GM12801 (cell line): ENCODE measurements around the gene MTFR2.

Experiments
- CTCF ChIP-seq: IDR thresholded peaks from one replicate; pipeline ENCODE4 v1.5.1; 2011; ENCODE audit warnings: control low read depth; ENCODE audit not compliant: insufficient read length; ENCODE audit errors: extremely low read depth

MTFR2 gene

GRCh38 chr6:136192902-136193301 is 57.2 kb downstream of the MTFR2 start:
- TF ChIP-seq CTCF, result no peak

- TF ChIP-seq CTCF, result no peak
Observed at GRCh38 chr6:136191606-136192312, 58.4 kb downstream of the MTFR2 start.

- TF ChIP-seq CTCF, result no peak
Observed at GRCh38 chr6:136189104-136189503, 61.0 kb downstream of the MTFR2 start.

GRCh38 chr6:136188486-136188885 is 61.6 kb downstream of the MTFR2 start:
- TF ChIP-seq CTCF, result no peak

- TF ChIP-seq CTCF, result no peak
Observed at GRCh38 chr6:136186363-136186762, 63.7 kb downstream of the MTFR2 start.

DNA sequence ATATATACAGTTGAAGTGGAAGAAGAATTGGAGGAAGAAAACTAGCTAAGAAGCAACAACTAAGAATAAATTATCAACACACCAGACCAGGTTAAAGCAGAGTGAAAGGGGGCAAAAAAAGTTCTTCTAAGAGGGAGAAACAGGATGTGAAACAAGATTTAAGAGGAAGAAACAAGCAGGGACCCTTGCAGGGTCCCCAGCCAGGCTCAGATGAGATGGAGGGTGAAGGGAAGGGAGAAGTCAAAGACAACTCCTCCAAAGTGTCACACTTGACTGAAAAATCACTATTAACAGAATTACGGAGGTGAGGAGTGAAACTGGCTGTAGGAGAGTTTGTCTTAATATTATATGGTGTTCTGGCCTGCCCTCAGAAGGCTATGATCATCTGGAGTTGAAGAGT is 65.4 kb downstream of the MTFR2 start:
- TF ChIP-seq CTCF, result no peak

GRCh38 chr6:136181861-136182260 is 68.2 kb downstream of the MTFR2 start:
- TF ChIP-seq CTCF, result no peak

DNA sequence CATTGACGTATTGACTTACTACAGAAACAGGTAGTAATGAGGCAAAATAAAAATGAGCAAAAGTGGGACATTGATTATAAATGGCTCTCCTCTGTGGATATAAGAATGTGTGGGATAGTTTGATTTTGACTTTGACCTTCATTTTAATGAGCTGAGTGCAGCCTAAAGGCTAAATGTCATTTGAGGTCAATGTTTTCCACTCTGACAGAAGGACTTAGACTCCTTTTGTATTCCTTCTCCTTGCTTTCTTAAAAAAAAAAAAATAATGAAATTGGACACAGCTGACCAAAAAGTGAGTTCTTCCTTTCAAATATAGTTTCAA is 68.6 kb downstream of the MTFR2 start:
- no peak for TF ChIP-seq CTCF
